Vagina (tissue), 2 donors: ENCODE measurements around the gene VWC2L.

Experiments used
- CTCF ChIP-seq, 3 experiments: fragments of 450-650 bp in 2 of 3; fragments of 200-600 bp in 1 of 3; sonication (generic) in 1 of 3; IDR thresholded peaks; one replicate each; pipeline ENCODE4 v1.5.1; 2017 to 2019; ENCODE audit warnings: antibody characterized with exemption in 3 of 3, mild to moderate bottlenecking in 2 of 3, moderate library complexity in 2 of 3
- POLR2A ChIP-seq, 2 donors: fragments of 450-650 bp; IDR thresholded peaks; one replicate each; pipeline ENCODE4 v1.6.1; 2017; ENCODE audit warnings: antibody characterized with exemption in 2 of 2, mild to moderate bottlenecking in 2 of 2, moderate library complexity in 2 of 2

DNA sequence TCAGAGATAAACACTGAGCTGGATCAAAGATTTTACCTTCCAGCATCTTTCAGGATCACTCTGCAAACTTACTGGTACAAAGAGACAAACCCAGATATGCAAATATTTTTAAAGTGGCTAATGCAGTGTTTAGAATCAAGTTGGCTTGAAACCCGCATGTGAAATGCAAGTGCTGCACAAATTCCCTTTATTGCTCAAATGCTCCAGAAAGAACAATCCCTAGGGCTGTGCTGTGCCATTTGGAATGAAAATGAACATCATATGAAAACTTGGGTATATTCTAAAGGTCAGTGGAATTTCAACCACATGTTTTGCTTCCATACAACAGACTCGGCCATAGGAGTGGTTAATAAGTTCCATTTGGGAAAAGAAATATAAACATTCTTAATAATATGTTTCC is 139.1 kb downstream of the VWC2L start:
- TF ChIP-seq POLR2A (IDR thresholded peaks at IDR 0.05) = no peak
- TF ChIP-seq CTCF (IDR thresholded peaks at IDR 0.05) = no peak
